ENCODE results near the gene DYNC1LI2. TPM values are rescaled to one million over a fixed set of nuclear protein-coding genes. Genes with fewer than 3 reads are reported as not detected.

The DYNC1LI2 gene
- total and polyA plus RNA-seq, 9 of the 15 experiments (the other 6 are each of a cell fraction or from before 2014, with no cell fraction given), result 5.1 to 48.9 (median 38.2) TPM

DNA sequence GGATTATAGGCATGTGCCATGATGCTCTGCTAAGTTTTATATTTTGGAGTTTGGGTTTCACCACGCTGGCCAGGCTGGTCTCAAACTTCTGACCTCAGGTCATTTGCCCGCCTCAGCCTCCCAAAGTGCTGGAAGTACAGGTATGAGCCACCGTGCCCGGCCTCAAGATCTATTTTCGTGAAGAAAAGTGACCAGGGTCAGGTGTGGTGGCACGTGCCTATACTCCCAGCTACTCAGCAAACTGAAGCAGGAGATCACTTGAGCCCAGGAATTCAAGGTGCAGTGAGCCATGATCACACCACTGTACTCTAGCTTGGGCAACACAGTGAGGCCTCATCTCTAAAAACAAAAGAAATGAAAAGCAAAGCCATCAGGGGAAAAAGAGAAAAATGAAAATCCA, 73.6 kb downstream of the DYNC1LI2 start:
- DNase-seq (ENCODE audit: extremely low read depth in 1 of 4, low spot score in 3 of 4) (no peak), ATAC-seq (no peak), FAIRE-seq (no peak)
- Histone ChIP-seq H3K79me2 (ENCODE audit: control insufficient read depth, insufficient read depth, low read length) (no peaks in the 10 kb centered on the region), H3K4me3 (no peak overlapping the region), H4K20me1 (replicated peaks; ENCODE audit: control insufficient read depth, insufficient read depth, low read length) (no peaks in the 10 kb centered on the region), H3K9me3 (replicated peaks; ENCODE audit: control insufficient read depth, insufficient read depth, low read depth, low read length) (no peaks in the 10 kb centered on the region), H3K4me1 (replicated peaks in 1 of 2; ENCODE audit: control insufficient read depth in 2 of 2, insufficient read depth in 2 of 2, low read length in 2 of 2) (no peaks in the 10 kb centered on the region), H2AFZ (ENCODE audit: low read depth, low read length) (no peak overlapping the region), H3K9me1 (ENCODE audit: control insufficient read depth, insufficient read depth, low read length) (no peaks in the 10 kb centered on the region), H3K4me2 (ENCODE audit: insufficient read depth, low read length) (no peak overlapping the region), H3K9ac (ENCODE audit: insufficient read depth in 1 of 2, low read depth in 2 of 2, low read length in 2 of 2) (no peak overlapping the region), H3K36me3 (ENCODE audit: control insufficient read depth, insufficient read depth, low read length) (peaks cover 15% of the 10 kb centered on the region; the same call in 2 of the 3 replicates), H3K27me3 (ENCODE audit: control insufficient read depth in 2 of 2, insufficient read depth in 2 of 2, low read length in 2 of 2) (no peaks in the 10 kb centered on the region), H3K27ac (ENCODE audit: extremely low read depth, low read depth, low read length) (no peak overlapping the region)
- POLR2A ChIA-PET, result interaction anchor here (1.0 to 2.1 kb wide), 3 partner anchors 9 to 16 kb away, joined by 3 to 8 read pairs (median 3); no protein-coding TSS in a partner anchor
- TF ChIP-seq SMC3 (conservative IDR thresholded peaks at IDR 0.05; ENCODE audit: insufficient read depth, low read depth, low read length), result no peak
- TF ChIP-seq ZNF184 (CRISPR knock-in tag; IDR thresholded peaks at IDR 0.05), result no peak
- no peak for TF ChIP-seq LEF1 (IDR thresholded peaks at IDR 0.05)
- intact Hi-C loops (cut with micrococcal nuclease), result no loop called here
- CTCF ChIA-PET (ENCODE audit: low intra/inter-chr PET ratio), result no interaction called here
- WGBS (ENCODE audit: insufficient coverage, low coverage, missing lambda C conversion rate), result 77% methylated on average over 6 of the region's 6 CpGs
- in situ Hi-C loops (cut with MboI), result no loop called here
- no TSS peak for BruUV-seq (replicated peaks)

DNA sequence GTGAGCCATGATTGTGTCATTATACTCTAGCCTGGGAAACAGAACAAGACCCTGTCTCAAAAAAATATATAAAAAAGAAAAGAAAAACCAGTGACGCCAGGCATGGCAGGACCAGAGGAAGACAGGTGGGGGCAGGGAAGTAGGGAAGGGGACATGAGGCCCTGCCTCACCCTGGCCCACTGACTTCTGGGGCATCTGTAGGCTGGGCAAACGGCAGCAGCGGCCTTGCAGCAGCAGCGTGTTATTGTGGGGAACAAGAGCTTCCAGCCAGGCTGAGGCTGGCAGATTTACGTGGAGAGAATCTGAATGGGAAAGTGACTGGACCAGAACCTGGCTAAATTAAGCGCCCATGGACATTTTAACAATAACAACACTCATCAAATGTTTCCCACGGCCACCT, 74.2 kb downstream of the DYNC1LI2 start:
- Histone ChIP-seq H3K4me1 (replicated peaks in 1 of 2; ENCODE audit: control insufficient read depth in 2 of 2, insufficient read depth in 2 of 2, low read length in 2 of 2) (no peaks in the 10 kb centered on the region), H3K9me3 (replicated peaks; ENCODE audit: control insufficient read depth, insufficient read depth, low read depth, low read length) (no peaks in the 10 kb centered on the region), H3K9ac (ENCODE audit: insufficient read depth in 1 of 2, low read depth in 2 of 2, low read length in 2 of 2) (no peak overlapping the region), H3K27me3 (ENCODE audit: control insufficient read depth in 2 of 2, insufficient read depth in 2 of 2, low read length in 2 of 2) (no peaks in the 10 kb centered on the region), H2AFZ (ENCODE audit: low read depth, low read length) (no peak overlapping the region), H3K27ac (ENCODE audit: extremely low read depth, low read depth, low read length) (no peak overlapping the region), H3K36me3 (ENCODE audit: control insufficient read depth, insufficient read depth, low read length) (peaks cover 15% of the 10 kb centered on the region; the same call in 2 of the 3 replicates), H3K79me2 (ENCODE audit: control insufficient read depth, insufficient read depth, low read length) (no peaks in the 10 kb centered on the region), H3K9me1 (ENCODE audit: control insufficient read depth, insufficient read depth, low read length) (no peaks in the 10 kb centered on the region), H4K20me1 (replicated peaks; ENCODE audit: control insufficient read depth, insufficient read depth, low read length) (no peaks in the 10 kb centered on the region), H3K4me3 (no peak overlapping the region), H3K4me2 (ENCODE audit: insufficient read depth, low read length) (no peak overlapping the region)
- ChIA-PET POLR2A (interaction anchor here (1.5 to 2.1 kb wide), 2 partner anchors 10 to 15 kb away, joined by 3 to 8 read pairs; no protein-coding TSS in a partner anchor), CTCF (ENCODE audit: low intra/inter-chr PET ratio) (no interaction called here)
- WGBS (ENCODE audit: insufficient coverage, low coverage, missing lambda C conversion rate), result 91% methylated on average over 7 of the region's 7 CpGs
- no peak for FAIRE-seq
- no peak for ATAC-seq
- intact Hi-C loops (cut with micrococcal nuclease), result no loop called here
- in situ Hi-C loops (cut with MboI), result no loop called here
- BruUV-seq (replicated peaks), result no TSS peak
- no peak for DNase-seq (ENCODE audit: extremely low read depth in 1 of 4, low spot score in 3 of 4)
- TF ChIP-seq, protein P1, sequence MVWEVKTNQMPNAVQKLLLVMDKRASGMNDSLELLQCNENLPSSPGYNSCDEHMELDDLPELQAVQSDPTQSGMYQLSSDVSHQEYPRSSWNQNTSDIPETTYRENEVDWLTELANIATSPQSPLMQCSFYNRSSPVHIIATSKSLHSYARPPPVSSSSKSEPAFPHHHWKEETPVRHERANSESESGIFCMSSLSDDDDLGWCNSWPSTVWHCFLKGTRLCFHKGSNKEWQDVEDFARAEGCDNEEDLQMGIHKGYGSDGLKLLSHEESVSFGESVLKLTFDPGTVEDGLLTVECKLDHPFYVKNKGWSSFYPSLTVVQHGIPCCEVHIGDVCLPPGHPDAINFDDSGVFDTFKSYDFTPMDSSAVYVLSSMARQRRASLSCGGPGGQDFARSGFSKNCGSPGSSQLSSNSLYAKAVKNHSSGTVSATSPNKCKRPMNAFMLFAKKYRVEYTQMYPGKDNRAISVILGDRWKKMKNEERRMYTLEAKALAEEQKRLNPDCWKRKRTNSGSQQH (CRISPR knock-in tag; IDR thresholded peaks at IDR 0.05), result no peak
- TF ChIP-seq, protein P2, sequence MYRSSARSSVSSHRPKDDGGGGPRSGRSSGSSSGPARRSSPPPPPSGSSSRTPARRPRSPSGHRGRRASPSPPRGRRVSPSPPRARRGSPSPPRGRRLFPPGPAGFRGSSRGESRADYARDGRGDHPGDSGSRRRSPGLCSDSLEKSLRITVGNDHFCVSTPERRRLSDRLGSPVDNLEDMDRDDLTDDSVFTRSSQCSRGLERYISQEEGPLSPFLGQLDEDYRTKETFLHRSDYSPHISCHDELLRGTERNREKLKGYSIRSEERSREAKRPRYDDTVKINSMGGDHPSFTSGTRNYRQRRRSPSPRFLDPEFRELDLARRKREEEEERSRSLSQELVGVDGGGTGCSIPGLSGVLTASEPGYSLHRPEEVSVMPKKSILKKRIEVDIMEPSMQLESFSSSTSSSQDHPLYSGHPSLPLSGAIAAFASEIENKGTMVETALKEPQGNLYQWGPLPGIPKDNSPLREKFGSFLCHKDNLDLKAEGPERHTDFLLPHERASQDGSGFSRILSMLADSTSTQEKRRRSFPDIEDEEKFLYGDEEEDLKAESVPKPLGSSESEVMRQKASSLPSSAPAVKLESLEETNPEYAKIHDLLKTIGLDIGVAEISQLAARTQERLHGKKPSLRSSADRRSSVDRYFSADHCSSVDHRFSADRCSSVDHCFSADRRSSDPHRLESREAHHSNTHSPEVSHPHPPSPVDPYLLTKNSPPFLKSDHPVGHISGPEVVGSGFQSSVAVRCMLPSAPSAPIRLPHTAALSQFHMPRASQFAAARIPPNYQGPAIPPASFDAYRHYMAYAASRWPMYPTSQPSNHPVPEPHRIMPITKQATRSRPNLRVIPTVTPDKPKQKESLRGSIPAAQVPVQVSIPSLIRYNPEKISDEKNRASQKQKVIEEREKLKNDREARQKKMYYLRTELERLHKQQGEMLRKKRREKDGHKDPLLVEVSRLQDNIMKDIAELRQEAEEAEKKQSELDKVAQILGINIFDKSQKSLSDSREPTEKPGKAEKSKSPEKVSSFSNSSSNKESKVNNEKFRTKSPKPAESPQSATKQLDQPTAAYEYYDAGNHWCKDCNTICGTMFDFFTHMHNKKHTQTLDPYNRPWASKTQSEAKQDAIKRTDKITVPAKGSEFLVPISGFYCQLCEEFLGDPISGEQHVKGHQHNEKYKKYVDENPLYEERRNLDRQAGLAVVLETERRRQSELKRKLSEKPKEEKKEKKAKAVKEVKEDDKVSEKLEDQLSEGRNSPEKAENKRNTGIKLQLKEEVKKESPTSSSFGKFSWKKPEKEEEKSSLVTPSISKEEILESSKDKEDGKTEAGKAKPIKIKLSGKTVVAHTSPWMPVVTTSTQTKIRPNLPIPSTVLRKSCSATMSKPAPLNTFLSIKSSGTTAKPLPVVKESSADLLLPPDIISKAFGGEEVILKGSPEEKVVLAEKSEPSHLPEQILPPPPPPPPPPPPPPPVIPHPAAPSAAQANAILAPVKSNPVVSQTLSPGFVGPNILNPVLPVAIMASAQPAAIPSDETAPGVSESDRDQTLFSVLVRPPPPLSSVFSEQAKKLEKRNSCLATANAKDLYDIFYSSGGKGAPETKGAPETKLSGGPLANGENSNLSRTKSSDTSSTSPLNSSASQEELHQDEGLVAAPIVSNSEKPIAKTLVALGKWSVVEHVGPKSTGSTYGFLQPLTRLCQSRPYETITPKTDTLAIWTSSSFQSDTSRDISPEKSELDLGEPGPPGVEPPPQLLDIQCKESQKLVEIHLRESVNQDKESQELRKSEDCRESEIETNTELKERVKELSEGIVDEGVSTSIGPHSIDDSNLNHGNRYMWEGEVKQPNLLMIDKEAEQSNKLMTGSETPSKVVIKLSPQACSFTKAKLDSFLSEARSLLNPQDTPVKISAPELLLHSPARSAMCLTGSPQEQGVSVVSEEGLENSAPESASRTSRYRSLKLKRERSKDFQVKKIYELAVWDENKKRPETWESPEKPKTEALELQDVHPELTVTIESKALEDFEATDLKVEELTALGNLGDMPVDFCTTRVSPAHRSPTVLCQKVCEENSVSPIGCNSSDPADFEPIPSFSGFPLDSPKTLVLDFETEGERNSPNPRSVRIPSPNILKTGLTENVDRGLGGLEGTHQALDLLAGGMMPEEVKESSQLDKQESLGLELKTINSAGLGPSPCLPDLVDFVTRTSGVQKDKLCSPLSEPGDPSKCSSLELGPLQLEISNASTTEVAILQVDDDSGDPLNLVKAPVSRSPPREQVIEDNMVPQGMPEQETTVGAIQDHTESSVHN (IDR thresholded peaks at IDR 0.05; ENCODE audit: borderline replicate concordance in 1 of 2, low read depth in 1 of 2), result no peak
- TF ChIP-seq ZKSCAN3 (CRISPR knock-in tag; IDR thresholded peaks at IDR 0.05), result no peak

All from K562 (cell line).